C4-2B (cell line): Measurements from ENCODE around the gene MAML3.

Experiments
- ZFX ChIP-seq: fragments of 450-650 bp; IDR thresholded peaks from 2 replicates; pipeline ENCODE4 v1.6.1; 2017
- TF ChIP-seq, protein P1 (sequence below): fragments of 450-650 bp; conservative IDR thresholded peaks from 2 replicates; pipeline ENCODE4 v1.5.1; 2017; ENCODE audit warnings: mild to moderate bottlenecking

- TF ChIP-seq, protein P1, sequence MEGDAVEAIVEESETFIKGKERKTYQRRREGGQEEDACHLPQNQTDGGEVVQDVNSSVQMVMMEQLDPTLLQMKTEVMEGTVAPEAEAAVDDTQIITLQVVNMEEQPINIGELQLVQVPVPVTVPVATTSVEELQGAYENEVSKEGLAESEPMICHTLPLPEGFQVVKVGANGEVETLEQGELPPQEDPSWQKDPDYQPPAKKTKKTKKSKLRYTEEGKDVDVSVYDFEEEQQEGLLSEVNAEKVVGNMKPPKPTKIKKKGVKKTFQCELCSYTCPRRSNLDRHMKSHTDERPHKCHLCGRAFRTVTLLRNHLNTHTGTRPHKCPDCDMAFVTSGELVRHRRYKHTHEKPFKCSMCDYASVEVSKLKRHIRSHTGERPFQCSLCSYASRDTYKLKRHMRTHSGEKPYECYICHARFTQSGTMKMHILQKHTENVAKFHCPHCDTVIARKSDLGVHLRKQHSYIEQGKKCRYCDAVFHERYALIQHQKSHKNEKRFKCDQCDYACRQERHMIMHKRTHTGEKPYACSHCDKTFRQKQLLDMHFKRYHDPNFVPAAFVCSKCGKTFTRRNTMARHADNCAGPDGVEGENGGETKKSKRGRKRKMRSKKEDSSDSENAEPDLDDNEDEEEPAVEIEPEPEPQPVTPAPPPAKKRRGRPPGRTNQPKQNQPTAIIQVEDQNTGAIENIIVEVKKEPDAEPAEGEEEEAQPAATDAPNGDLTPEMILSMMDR, result no peak
- TF ChIP-seq ZFX, result no peak
Observed at GRCh38 chr4:140127422-140127821, 26.6 kb downstream of the MAML3 start.
